ENCODE data around the gene ZNF687.

- TF ChIP-seq POLR2A (IDR thresholded peaks at IDR 0.05) (no peak), CTCF (IDR thresholded peaks at IDR 0.05) (no peak)
Measured at GRCh38 chr1:151273924-151274466, 8.1 kb upstream of the ZNF687 start.
